ENCODE data around the gene ZNF785. TPM values are rescaled to one million over a fixed set of nuclear protein-coding genes. Genes with fewer than 3 reads are reported as not detected.

The ZNF785 gene
- total and polyA plus RNA-seq, 2 donors (not counting 3 experiments of a cell fraction or from before 2014, with no cell fraction given): 7.8 to 21.9 TPM

- no peak overlapping the region for H3K9ac ChIP-seq (replicated peaks; ENCODE audit: extremely low read depth, insufficient read depth, low read length)
- H4K20me1 ChIP-seq (replicated peaks; ENCODE audit: control insufficient read depth, extremely low read depth, insufficient read depth, low read length): no peaks in the 10 kb centered on the region
- H3K4me1 ChIP-seq (ENCODE audit: control insufficient read depth, extremely low read depth, insufficient read depth, low read length): no peaks in the 10 kb centered on the region
- H2AFZ ChIP-seq (ENCODE audit: low read depth, low read length): no peak overlapping the region
- FAIRE-seq (no peak), DNase-seq (ENCODE audit: low read depth, low spot score) (no peak)
- H3K27me3 ChIP-seq (ENCODE audit: control insufficient read depth in 2 of 2, insufficient read depth in 2 of 2, low read length in 2 of 2): peaks cover 9 to 12% of the 10 kb centered on the region in 2 experiments
- dilution Hi-C loops (cut with MboI; ENCODE audit: extremely low pct_ligation_motif_present, low sequenced_read_pairs): no loop called here
- H3K9me1 ChIP-seq (replicated peaks; ENCODE audit: control insufficient read depth, extremely low read depth, insufficient read depth, low read length): no peaks in the 10 kb centered on the region
- H3K9me3 ChIP-seq (replicated peaks; ENCODE audit: control insufficient read depth, insufficient read depth, low read length): no peaks in the 10 kb centered on the region
- no peak overlapping the region for H3K27ac ChIP-seq (ENCODE audit: insufficient read depth, low read depth, low read length)
- H3K4me2 ChIP-seq (ENCODE audit: insufficient read depth, low read length): no peak overlapping the region
- CTCF ChIA-PET: interaction anchor here (0.6 to 1.9 kb wide), 6 partner anchors 11 to 1740 kb away, joined by 3 to 9 read pairs (median 3); no protein-coding TSS in a partner anchor
- no TSS peak for BruUV-seq (replicated peaks)
- no peaks in the 10 kb centered on the region for H3K79me2 ChIP-seq (ENCODE audit: control insufficient read depth, insufficient read depth, low read length)
- POLR2A ChIA-PET: no interaction called here
- H3K36me3 ChIP-seq (ENCODE audit: control insufficient read depth in 2 of 2, extremely low read depth in 1 of 2, insufficient read depth in 2 of 2, low read length in 2 of 2): no peaks in the 10 kb centered on the region
- no peak overlapping the region for H3K4me3 ChIP-seq (replicated peaks in 1 of 3; ENCODE audit: insufficient read depth in 1 of 3, low read depth in 1 of 3, low read length in 3 of 3)
- intact Hi-C loops (cut with micrococcal nuclease): no loop called here
- no peak for TF ChIP-seq CTCF (IDR thresholded peaks at IDR 0.05; ENCODE audit: extremely low read depth in 1 of 2, insufficient read depth in 1 of 2, low read depth in 1 of 2, low read length in 2 of 2)
- no peak for TF ChIP-seq MYC (IDR thresholded peaks at IDR 0.05; ENCODE audit: low read depth, low read length)
- no peak for TF ChIP-seq EZH2 (IDR thresholded peaks at IDR 0.05; ENCODE audit: borderline replicate concordance, low read depth, low read length, severe bottlenecking)
- no peak for TF ChIP-seq FOS (IDR thresholded peaks at IDR 0.05; ENCODE audit: borderline replicate concordance, insufficient read depth, low read length)
- no peak for TF ChIP-seq GATA2 (IDR thresholded peaks at IDR 0.05; ENCODE audit: insufficient read depth, insufficient read length, low read depth, low read length)
- no peak for TF ChIP-seq POLR2A (IDR thresholded peaks at IDR 0.05; ENCODE audit: low read depth, low read length)
- TF ChIP-seq POLR2AphosphoS5 (IDR thresholded peaks at IDR 0.05; ENCODE audit: insufficient read depth, low read depth, low read length): no peak
Measured at GRCh38 chr16:30626236-30626635, 40.7 kb upstream of the ZNF785 start.
